BJ (cell line): Measurements from ENCODE around the gene PCCB. TPM values are rescaled to one million over a fixed set of nuclear protein-coding genes. Genes with fewer than 3 reads are reported as not detected.
"Not testable (repeated sequence)": the region's sequence is repeated elsewhere in the genome, so short reads cannot be mapped to it uniquely, and the experiment has no call there.

Experiments
- CTCF ChIA-PET: fragments of 350-600 bp; formaldehyde crosslinking; extraction: SDS; loops from one replicate; lab custom pipeline; 2021; ENCODE audit warnings: antibody characterized with exemption, inconsistent platforms; lab: Yijun Ruan, JAX
- POLR2A ChIA-PET: fragments of 300-600 bp; sonication (Branson Sonifier 250); formaldehyde crosslinking; extraction: SDS; loops from one replicate; lab custom pipeline; 2021; ENCODE audit warnings: antibody characterized with exemption; lab: Charles Lee
- DNase-seq: peaks from one replicate; pipeline ENCODE4 v3.0.0-alpha.2; 2011; ENCODE audit warnings: low read depth
- H3K27me3 ChIP-seq: 2 replicates; pipeline ENCODE4 v1.6.0; 2011; ENCODE audit warnings: low read length; ENCODE audit not compliant: control insufficient read depth, insufficient read depth
- H3K36me3 ChIP-seq: 2 replicates; pipeline ENCODE4 v1.5.1; 2011; ENCODE audit warnings: low read length; ENCODE audit not compliant: control insufficient read depth, insufficient read depth
- H3K4me3 ChIP-seq: 2 replicates; pipeline ENCODE4 v1.5.1; 2011; ENCODE audit warnings: low read depth, mild to moderate bottlenecking, control low read depth, low read length
- CTCF ChIP-seq: IDR thresholded peaks from 2 replicates; pipeline ENCODE4 v1.5.1; 2011; ENCODE audit warnings: low read depth, mild to moderate bottlenecking, control low read depth, inconsistent platforms, low read length, moderate library complexity; ENCODE audit not compliant: insufficient read depth
- polyA plus RNA-seq: library from polyadenylated mRNA; depleted of rRNA; stranded (reverse); fragments of >200 nt; gene quantifications from 2 replicates; pipeline ENCODE4 v1.2.3, GENCODE V29; 2011

PCCB gene
- polyA plus RNA-seq, 1 experiment: 65.0 TPM

DNA sequence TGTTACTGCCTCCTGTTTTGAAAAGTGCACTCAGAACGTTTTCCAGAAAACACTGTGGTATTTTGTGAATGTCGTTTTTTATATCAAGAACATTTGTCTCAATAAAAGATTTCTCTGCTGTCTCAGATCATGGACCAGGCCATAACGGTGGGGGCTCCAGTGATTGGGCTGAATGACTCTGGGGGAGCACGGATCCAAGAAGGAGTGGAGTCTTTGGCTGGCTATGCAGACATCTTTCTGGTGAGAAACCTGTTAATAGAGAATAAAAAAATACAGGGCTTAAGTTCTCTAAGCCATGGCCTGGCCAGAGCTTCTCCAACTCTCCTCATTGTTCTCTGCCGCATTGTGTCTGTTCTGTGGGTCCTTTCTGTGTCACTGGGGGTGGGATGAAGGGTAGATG, 11.7 kb downstream of the PCCB start:
- ChIA-PET CTCF (no interaction called here), POLR2A (no interaction called here)
- H3K27me3 ChIP-seq: no peaks in the 10 kb centered on the region
- no peak overlapping the region for H3K4me3 ChIP-seq
- no peak for DNase-seq
- TF ChIP-seq CTCF: no peak
- H3K36me3 ChIP-seq: peaks cover 4% of the 10 kb centered on the region; the same call in 1 of the 2 replicates

DNA sequence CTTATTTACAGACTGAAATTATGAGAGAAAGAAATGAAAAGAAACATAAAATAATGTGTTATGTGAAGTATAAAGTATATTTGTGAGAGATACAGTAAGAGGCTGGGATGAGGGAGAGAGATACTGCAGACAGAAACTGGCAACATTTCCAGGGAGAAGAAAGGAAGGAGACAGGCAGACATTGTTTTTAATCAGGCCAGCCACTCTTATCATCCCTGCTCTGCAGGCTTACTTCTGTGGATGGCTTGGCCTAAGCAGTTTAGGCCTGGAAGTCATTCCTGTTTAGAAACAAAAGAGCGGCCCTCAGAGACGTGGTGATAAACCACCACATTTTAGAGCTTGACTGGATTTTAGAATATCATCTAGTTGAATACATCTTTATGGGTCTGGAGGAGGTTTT, 12.4 kb downstream of the PCCB start:
- DNase-seq: no peak
- ChIA-PET POLR2A (interaction anchor here (0.6 kb wide), 1 partner anchor 168 kb away, joined by 3 read pairs; no protein-coding TSS in a partner anchor), CTCF (no interaction called here)
- peaks cover 4% of the 10 kb centered on the region; the same call in 1 of the 2 replicates for H3K36me3 ChIP-seq
- TF ChIP-seq CTCF: no peak
- H3K4me3 ChIP-seq: no peak overlapping the region
- no peaks in the 10 kb centered on the region for H3K27me3 ChIP-seq

DNA sequence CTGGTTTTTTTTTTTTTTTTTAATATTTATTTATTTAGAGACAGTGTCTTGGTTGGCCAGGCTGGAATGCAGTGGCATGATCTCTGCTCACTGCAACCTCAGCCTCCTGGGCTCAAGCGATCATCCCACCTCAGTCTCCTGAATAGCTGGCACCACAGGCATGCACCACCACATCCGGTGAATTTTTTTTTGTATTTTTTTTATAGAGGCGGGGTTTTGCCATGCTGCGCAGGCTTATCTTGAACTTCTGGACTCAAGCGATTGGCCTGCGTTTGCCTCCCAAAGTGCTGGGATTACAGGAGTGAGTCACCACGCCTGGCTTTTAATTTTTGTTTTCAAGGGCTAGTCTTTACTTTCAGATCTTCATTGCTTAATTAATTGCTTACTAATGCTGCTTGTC, 13.1 kb downstream of the PCCB start:
- DNase-seq: no peak
- POLR2A ChIA-PET: interaction anchor here (0.6 kb wide), 1 partner anchor 167 kb away, joined by 3 read pairs; no protein-coding TSS in a partner anchor
- TF ChIP-seq CTCF: no peak
- Histone ChIP-seq H3K36me3 (peaks cover 4% of the 10 kb centered on the region; the same call in 1 of the 2 replicates), H3K27me3 (no peaks in the 10 kb centered on the region), H3K4me3 (no peak overlapping the region)
- CTCF ChIA-PET: no interaction called here

DNA sequence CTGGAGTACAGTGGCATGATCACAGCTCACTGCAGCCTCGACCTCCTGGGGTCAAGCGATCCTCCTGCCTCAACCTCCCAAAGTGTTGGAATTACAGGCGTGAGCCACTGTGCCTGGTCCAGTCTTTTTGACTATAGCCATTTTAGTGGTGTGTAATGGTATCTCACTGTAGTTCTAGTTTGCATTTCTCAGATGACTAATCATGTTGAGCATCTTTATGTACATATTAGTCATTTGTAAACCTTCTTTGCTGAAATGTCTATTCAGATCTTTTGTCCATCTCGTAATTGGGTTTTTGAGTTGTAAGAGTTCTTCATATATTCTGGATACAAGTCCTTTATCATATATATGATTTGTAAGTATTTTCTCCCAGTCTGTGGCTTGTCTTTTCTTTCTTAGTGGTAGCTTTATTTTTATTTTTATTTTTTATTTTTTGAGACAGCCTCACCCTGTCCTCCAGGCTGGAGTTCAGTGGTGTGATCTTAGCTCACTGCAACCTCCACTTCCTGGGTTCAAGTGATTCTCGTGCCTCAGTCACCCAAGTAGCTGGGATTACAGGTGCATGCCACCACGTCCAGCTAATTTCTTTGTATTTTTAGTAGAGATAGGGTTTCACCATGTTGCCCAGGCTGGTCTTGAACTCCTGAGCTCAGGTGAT, 16.5 kb downstream of the PCCB start:
- DNase-seq, H3K27me3 ChIP-seq, H3K4me3 ChIP-seq, H3K36me3 ChIP-seq, POLR2A ChIA-PET: not testable (repeated sequence)
- CTCF ChIA-PET: interaction anchor here (0.7 to 2.1 kb wide), 3 partner anchors 15 to 231 kb away, joined by 3 to 7 read pairs (median 3); no protein-coding TSS in a partner anchor

GRCh38 chr3:136267235-136267634, 17.1 kb downstream of the PCCB start:
- Histone ChIP-seq H3K36me3 (no peaks in the 10 kb centered on the region), H3K27me3 (no peaks in the 10 kb centered on the region), H3K4me3 (no peak overlapping the region)
- ChIA-PET POLR2A (no interaction called here), CTCF (interaction anchor here (0.7 to 2.1 kb wide), 3 partner anchors 16 to 230 kb away, joined by 3 to 7 read pairs (median 3); no protein-coding TSS in a partner anchor)
- TF ChIP-seq CTCF: no peak
- DNase-seq: no peak
